Measurements from ENCODE around the gene CCNF.
"Not testable (repeated sequence)": the region's sequence is repeated elsewhere in the genome, so short reads cannot be mapped to it uniquely, and the experiment has no call there.

The CCNF gene, protein sequence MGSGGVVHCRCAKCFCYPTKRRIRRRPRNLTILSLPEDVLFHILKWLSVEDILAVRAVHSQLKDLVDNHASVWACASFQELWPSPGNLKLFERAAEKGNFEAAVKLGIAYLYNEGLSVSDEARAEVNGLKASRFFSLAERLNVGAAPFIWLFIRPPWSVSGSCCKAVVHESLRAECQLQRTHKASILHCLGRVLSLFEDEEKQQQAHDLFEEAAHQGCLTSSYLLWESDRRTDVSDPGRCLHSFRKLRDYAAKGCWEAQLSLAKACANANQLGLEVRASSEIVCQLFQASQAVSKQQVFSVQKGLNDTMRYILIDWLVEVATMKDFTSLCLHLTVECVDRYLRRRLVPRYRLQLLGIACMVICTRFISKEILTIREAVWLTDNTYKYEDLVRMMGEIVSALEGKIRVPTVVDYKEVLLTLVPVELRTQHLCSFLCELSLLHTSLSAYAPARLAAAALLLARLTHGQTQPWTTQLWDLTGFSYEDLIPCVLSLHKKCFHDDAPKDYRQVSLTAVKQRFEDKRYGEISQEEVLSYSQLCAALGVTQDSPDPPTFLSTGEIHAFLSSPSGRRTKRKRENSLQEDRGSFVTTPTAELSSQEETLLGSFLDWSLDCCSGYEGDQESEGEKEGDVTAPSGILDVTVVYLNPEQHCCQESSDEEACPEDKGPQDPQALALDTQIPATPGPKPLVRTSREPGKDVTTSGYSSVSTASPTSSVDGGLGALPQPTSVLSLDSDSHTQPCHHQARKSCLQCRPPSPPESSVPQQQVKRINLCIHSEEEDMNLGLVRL

GRCh38 chr16:2429034-2429770, at the start of gene CCNF:
Gene CCNF (plus strand): TSS chr16:2429447. CDS start chr16:2429482, 35 bp downstream.
- peak; percentile 56 for DNase-seq (ENCODE audit: low read depth)

DNA sequence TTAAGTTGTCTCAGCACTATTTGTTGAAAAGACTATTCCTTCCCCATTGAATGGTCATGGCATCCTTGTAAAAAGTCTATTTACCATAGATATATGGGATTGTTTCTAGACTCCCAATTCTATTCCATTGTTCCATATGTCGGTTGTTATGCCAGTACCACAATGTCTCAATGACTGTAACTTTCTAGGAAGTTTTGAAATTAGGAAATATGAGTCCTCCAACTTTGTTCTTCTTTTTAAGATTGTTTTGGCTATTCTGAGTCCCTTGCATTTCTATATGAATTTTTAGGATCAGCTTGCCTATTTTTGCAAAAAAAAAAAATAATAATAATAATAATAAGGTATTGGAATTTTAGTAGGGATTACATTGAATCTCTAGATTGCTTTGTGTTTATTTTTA, 45.7 kb upstream of the CCNF start:
- no peak for DNase-seq (ENCODE audit: low read depth)

GRCh38 chr16:2384426-2384825, 44.8 kb upstream of the CCNF start:
- DNase-seq (ENCODE audit: low read depth) = no peak

DNA sequence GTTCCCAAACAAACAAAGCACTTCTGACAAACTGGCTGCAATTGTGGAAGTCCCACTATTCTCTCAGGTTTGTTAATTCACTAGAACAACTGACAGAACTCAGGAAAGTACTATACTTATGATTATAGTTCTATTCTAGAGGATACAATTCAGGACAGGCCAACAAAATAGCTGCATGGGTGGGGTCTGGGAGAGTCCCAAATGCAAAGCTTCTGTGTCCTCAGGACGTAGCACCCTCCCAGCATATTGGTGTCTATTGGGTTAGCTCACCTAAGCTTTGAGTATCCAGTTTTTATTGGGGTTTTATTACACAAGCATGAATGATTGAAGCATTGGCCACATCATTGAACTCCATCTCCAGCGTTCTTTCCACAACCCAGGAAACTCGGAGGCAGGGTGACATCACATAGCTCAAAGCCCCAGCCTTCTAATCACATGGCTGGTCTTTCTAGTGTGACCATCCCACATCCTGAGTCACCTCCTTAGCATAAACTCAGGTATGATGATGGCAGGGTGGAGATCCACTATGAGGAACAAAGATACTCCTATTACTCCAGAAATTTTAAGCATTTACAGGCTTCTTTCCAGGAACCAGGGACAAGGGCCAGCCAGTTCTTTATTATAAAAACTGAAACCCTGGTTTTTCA, 43.9 kb upstream of the CCNF start:
- no peak for DNase-seq (ENCODE audit: low read depth)

- DNase-seq (ENCODE audit: low read depth) = not testable (repeated sequence)
These were observed 43.3 kb upstream of the CCNF start for GRCh38 chr16:2385982-2386381.

GRCh38 chr16:2386990-2387389, 42.3 kb upstream of the CCNF start:
- DNase-seq (ENCODE audit: low read depth) = no peak

DNA sequence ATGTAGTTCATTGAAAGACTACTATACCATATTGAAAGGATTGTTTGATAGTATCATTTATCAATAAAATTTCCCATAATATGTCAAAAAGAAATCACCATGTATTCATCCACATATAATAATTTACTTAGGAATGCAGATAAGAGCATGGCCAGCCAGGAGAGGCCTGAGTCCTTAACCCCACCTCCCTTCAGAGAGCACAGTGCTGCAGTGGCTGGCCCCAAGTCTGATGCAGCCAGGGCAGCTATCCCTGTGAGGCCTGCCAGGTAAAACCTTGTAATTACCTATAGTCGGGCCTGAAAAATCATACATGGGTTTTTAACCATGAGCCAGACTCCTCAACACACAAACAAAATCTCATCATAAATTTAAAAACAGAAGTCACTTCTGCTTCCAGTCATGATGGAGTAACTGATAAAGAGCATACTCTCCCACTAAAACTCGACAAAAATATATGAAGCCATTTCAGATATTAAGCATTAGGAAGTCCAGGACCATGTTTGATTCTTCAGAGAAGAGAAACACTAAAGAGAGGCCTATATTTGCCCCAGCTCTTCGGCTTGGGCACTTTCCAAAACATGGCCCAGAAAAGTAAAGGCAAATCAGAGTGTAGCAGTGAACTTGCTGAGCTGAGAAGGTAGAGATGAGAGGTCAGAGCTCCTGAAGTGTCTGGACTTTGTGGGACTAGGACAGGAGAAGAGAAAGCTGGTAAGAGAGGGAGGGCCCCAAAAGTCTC, 40.9 kb upstream of the CCNF start:
- DNase-seq (ENCODE audit: low read depth) = no peak

DNA sequence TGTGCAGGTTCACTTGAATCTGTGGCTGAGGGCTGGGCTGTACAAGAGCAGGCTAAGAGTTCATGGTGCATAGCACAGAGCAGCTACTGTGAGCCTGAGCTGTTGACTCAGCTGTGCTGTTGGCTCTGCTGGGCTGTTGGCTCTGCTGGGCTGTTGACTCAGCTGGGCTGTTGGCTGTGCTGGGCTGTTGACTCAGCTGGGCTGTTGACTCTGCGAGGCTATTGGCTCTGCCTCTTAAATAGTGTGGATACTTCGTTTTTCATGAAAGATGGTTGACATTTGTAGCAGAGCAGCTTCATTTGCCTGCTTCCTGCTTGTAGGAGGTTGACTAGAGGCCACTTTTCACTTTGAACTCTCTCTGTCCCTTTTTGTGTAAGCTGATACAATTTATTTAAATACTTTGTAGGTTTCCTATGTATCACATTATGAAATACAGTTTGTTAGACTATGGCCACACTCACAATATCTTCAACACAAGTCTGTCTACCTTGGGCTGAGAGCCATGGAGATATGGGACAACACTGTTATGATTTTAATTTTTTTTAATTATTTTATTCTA, 40.3 kb upstream of the CCNF start:
- DNase-seq (ENCODE audit: low read depth) = peak; percentile 31

DNA sequence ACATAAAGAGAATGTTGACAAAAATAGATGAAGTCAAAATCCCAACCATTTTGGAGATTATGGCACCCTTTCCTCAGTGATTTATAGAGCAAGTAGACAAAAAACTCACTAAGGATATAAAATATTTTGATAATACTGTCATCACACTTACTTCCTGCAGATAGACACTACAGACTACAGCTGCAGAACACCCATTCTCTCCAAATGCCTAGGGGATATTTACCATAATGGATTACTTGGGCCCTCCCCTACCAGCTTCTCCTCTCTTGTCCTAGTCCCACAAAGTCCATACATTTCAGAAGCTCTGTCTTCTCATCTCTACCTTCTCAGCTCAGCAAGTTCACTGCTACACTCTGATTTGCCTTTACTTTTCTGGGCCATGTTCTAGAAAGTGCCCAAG, 37.2 kb upstream of the CCNF start:
- DNase-seq (ENCODE audit: low read depth) = no peak

DNA sequence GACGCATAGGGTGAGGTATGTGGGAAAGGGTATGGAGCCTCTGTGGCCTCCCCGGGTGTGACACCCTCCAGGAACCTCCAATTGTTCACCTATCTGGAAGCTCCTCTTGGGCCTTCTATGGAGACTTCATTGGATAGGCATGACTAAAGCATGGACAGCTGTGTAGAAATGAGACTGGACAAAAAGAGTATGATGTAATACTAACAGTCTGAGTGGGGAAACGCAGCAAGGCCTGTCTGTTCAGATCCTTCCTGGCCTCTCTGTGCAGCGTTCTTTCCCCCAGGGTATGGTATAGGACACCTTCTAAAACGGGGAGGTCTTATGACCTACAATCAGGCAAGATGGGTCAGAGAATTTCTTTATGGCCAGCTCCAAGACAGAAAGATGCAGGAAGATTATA, 30.7 kb upstream of the CCNF start:
- DNase-seq (ENCODE audit: low read depth) = no peak

DNA sequence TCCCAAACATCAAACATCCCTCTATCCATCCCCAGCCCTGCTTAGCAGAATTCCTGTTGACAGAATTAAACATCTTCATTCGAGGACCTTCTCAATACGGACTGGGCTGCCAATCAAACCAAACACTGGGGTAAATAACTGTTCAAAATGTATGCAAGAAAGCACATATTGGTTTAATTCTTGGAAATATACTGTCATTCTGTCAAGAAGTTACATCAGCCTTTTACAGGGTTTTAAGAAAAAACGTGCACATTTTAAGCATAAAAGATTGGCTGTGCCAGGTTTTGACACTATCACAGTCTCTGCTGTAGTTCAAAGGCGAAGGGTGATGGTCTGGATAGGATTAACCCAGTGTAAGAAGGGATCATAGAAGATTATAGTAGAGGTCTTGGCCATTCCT, 25.1 kb upstream of the CCNF start:
- no peak for DNase-seq (ENCODE audit: low read depth)

- DNase-seq (ENCODE audit: low read depth) = no peak
These were observed 14.2 kb upstream of the CCNF start for GRCh38 chr16:2415085-2415484.

- DNase-seq (ENCODE audit: low read depth) = no peak
These were observed 9.2 kb upstream of the CCNF start for GRCh38 chr16:2420035-2420434.

DNA sequence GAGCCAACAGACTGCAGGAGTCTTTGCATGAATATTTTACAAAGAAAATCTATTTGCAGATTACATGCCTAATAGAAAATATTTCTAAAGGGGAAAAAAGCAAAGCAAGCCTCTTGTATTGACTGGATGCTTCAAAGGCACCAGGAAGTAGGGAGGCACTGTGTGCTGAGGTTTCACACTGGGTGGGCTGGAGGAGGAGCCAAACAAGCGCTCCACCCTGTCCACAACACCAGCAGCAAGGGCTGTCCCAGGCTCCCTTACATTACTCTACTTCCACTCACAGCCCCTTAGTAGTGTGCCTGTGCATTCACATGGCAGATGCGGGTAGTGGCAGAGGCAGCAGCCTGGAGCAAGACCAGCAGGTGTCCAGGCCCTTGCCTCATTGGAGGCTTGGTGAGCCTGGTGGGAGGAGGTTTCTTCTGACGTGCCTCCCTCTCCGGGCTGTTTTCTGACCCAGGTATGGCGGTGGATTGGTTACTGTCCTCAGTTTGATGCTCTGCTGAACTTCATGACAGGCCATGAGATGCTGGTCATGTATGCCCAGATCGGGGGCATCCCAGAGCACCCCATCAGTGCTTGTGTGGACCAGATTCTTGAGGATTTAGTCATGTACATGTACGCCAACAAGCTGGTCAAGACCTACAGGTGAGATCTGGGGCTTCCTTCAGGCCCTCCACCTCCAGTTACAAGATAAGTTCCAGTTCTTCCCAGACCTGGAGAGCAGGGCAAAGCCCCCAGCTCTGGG, 7.0 kb upstream of the CCNF start:
- DNase-seq (ENCODE audit: low read depth) = no peak

GRCh38 chr16:2424061-2425007, 4.9 kb upstream of the CCNF start:
- DNase-seq (ENCODE audit: low read depth) = no peak

GRCh38 chr16:2425008-2425518, 4.2 kb upstream of the CCNF start:
- no peak for DNase-seq (ENCODE audit: low read depth)

GRCh38 chr16:2425825-2426430, 3.3 kb upstream of the CCNF start:
- no peak for DNase-seq (ENCODE audit: low read depth)

- DNase-seq (ENCODE audit: low read depth) = no peak
These were observed 2.3 kb upstream of the CCNF start for GRCh38 chr16:2426941-2427361.

DNA sequence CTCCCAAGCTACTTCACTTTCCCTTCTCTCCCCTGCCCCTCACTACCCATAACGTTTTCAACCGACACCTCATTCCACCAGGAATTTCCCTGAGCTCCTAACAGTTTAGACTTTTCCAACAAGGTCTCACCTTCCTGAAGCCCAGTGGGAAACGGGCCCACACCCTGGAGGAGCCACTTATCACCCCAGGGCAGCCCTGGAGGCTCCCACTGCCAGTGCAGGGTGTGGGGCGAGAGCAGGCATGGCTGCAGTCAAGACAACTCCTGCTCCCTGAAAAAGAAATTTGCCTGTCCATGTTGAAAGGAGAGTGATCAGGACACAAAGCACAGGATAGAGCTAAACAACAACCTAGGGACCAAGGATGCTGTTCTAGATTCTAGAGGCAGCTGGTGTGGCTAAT, 1.7 kb upstream of the CCNF start:
- DNase-seq (ENCODE audit: low read depth) = no peak

Data from GM04503 (cell line).